ENCODE data around the gene EXOSC2.

The EXOSC2 gene

DNA sequence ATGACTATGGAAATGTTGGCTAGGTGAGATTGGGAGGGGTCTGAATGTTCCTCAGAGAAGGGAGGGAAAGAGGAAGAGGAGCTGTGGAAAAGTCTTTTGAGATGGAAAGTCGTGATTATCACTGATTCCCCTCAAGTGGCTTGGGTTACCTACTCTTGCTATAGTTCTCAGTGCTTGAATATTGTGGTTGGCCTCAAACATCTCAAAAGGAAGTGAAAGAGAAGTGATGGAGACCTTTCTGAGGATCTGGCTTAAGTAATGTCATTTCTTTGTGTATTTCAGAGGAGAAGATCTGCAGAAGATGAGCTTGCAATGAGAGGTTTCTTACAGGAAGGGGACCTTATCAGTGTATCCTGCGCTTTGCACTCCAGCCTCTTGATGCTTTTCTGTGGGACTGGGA lies 5.5 kb downstream of the EXOSC2 start:
- H3K36me3 ChIP-seq (replicated peaks in 1 of 2; ENCODE audit: control insufficient read depth in 2 of 2, insufficient read depth in 2 of 2, low read length in 2 of 2): peaks cover 56 to 88% of the 10 kb centered on the region in 2 donors
- H3K27ac ChIP-seq (replicated peaks; ENCODE audit: low read length): no peak overlapping the region
- no peaks in the 10 kb centered on the region for H3K27me3 ChIP-seq (ENCODE audit: control insufficient read depth in 3 of 3, insufficient read depth in 3 of 3, low read depth in 1 of 3, low read length in 3 of 3)
- no peak overlapping the region for H3K23ac ChIP-seq (ENCODE audit: low read depth, low read length, poor library complexity)
- no peak overlapping the region for H4K8ac ChIP-seq (ENCODE audit: low read depth, low read length)
- H3K4me1 ChIP-seq (ENCODE audit: control insufficient read depth in 2 of 2, insufficient read depth in 1 of 2, low read depth in 1 of 2, low read length in 2 of 2): peaks cover 4 to 10% of the 10 kb centered on the region in 2 donors
- H3K18ac ChIP-seq (ENCODE audit: low read length): no peak overlapping the region
- no peak overlapping the region for H2BK120ac ChIP-seq (ENCODE audit: low read depth, low read length)
- no CpG with 5 or more reads among the region's 2 CpGs for WGBS, 2 donors (ENCODE audit: extremely low coverage in 2 of 2, insufficient read length in 2 of 2, insufficient replicate concordance in 1 of 2)
- no peak overlapping the region for H3K4me2 ChIP-seq (ENCODE audit: insufficient read depth, low read length, poor library complexity, severe bottlenecking)
- H3K14ac ChIP-seq (ENCODE audit: low read length): no peak overlapping the region
- no peak overlapping the region for H3K4me3 ChIP-seq (ENCODE audit: low read length in 2 of 2)
- no peaks in the 10 kb centered on the region for H3K9me3 ChIP-seq (replicated peaks in 1 of 2; ENCODE audit: control insufficient read depth in 2 of 2, insufficient read depth in 1 of 2, low read depth in 1 of 2, low read length in 2 of 2)
- H4K91ac ChIP-seq (ENCODE audit: low read depth, low read length, poor library complexity): no peak overlapping the region
- H3K4ac ChIP-seq (ENCODE audit: low read length): no peak overlapping the region
- H2BK15ac ChIP-seq (ENCODE audit: low read length): no peak overlapping the region
- H2AFZ ChIP-seq (ENCODE audit: low read length): no peak overlapping the region
- H3K9ac ChIP-seq (ENCODE audit: low read depth, low read length, poor library complexity): no peak overlapping the region
- H2BK12ac ChIP-seq (ENCODE audit: low read length): no peak overlapping the region
- no peak overlapping the region for H2AK5ac ChIP-seq (ENCODE audit: low read depth, low read length)
- peaks cover 11% of the 10 kb centered on the region for H3K79me1 ChIP-seq (ENCODE audit: low read depth, low read length)
- no peak for DNase-seq (ENCODE audit: low spot score)
- no peak overlapping the region for H2BK5ac ChIP-seq (ENCODE audit: low read length)

DNA sequence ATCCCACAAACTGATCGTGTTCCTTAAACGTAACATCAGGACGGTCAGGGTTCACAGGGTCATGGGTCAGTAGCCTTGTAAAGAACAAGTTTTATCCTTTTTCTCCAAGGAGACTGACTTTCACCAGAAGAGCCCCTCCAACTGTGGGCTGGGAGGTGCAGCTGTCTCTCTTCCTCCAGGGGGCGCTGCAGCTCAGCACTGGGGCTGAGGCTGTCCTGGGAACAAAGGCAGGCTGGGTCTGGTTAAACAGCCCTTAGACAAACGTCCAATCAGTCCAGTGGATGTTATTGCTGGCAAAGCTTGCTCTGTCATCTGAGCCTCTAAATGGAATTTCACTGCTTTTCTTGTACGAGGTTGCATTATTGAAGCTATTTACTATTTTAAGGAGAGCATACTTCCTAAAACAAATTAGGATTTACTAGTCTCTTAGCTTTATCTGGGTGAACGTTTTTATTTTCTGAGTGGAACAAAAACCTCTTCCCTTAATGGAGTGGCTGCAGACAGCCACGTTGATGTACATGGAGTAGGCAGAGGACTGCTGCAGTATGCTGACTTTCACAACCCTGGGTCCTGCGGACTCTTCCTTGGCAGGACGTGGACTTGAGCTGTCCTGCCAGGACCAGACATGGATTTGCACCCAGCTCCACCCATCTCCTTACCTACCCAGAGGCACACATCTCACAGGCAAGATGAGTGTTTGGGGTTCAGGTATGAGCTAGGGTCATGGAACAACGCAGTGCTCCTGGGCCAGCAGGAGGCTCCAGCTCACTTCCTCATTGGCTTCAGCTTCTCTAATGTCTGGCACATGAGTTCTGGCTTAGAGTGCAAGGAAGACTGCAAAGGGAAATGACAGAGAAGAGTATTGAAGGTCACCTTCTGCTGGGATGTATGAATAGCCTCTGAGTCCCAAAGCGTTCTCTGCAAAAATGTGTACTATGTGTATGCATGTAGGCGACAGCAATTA lies 7.8 kb downstream of the EXOSC2 start:
- Histone ChIP-seq H2AK5ac (ENCODE audit: low read depth, low read length) (peak overlapping the region; percentile 33), H3K36me3 (replicated peaks in 1 of 2; ENCODE audit: control insufficient read depth in 2 of 2, insufficient read depth in 2 of 2, low read length in 2 of 2) (peaks cover 51 to 93% of the 10 kb centered on the region in 2 donors), H2BK5ac (ENCODE audit: low read length) (no peak overlapping the region), H3K23ac (ENCODE audit: low read depth, low read length, poor library complexity) (no peak overlapping the region), H3K14ac (ENCODE audit: low read length) (no peak overlapping the region), H3K4me2 (ENCODE audit: insufficient read depth, low read length, poor library complexity, severe bottlenecking) (no peak overlapping the region), H2AFZ (ENCODE audit: low read length) (no peak overlapping the region), H3K9ac (ENCODE audit: low read depth, low read length, poor library complexity) (no peak overlapping the region), H3K18ac (ENCODE audit: low read length) (peak overlapping the region; percentile 20), H2BK15ac (ENCODE audit: low read length) (no peak overlapping the region), H3K4ac (ENCODE audit: low read length) (no peak overlapping the region), H3K27me3 (ENCODE audit: control insufficient read depth in 3 of 3, insufficient read depth in 3 of 3, low read depth in 1 of 3, low read length in 3 of 3) (no peaks in the 10 kb centered on the region), H2BK12ac (ENCODE audit: low read length) (no peak overlapping the region), H3K79me1 (ENCODE audit: low read depth, low read length) (peaks cover 7% of the 10 kb centered on the region), H4K91ac (ENCODE audit: low read depth, low read length, poor library complexity) (no peak overlapping the region), H3K27ac (replicated peaks; ENCODE audit: low read length) (no peak overlapping the region), H3K4me3 (ENCODE audit: low read length in 2 of 2) (no peak overlapping the region), H3K4me1 (ENCODE audit: control insufficient read depth in 2 of 2, insufficient read depth in 1 of 2, low read depth in 1 of 2, low read length in 2 of 2) (peaks cover 2 to 3% of the 10 kb centered on the region in 2 donors), H2BK120ac (ENCODE audit: low read depth, low read length) (no peak overlapping the region), H3K9me3 (replicated peaks in 1 of 2; ENCODE audit: control insufficient read depth in 2 of 2, insufficient read depth in 1 of 2, low read depth in 1 of 2, low read length in 2 of 2) (no peaks in the 10 kb centered on the region), H4K8ac (ENCODE audit: low read depth, low read length) (no peak overlapping the region)
- peak; percentile 82 for DNase-seq (ENCODE audit: low spot score)
- no CpG with 5 or more reads among the region's 13 CpGs for WGBS, 2 donors (ENCODE audit: extremely low coverage in 2 of 2, insufficient read length in 2 of 2, insufficient replicate concordance in 1 of 2)

DNA sequence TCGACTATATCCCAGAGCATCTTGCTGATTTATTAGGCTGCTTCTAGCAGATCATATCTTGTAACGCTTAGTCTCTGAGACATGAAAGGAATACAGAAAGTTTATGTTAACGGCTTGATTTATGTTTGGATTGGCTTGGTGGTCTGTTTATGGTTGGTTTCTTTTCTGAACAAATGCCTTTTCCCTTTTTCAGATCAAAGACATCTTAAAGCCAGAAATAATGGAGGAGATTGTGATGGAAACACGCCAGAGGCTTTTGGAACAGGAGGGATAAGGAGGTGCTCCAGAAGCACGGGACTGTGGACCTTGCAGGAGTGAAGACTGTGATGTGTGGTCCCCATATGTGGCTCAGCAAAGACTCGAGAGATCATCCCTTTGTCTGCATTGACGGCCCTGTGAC lies 9.9 kb downstream of the EXOSC2 start:
- no peak overlapping the region for H3K18ac ChIP-seq (ENCODE audit: low read length)
- H3K4me1 ChIP-seq (ENCODE audit: control insufficient read depth in 2 of 2, insufficient read depth in 1 of 2, low read depth in 1 of 2, low read length in 2 of 2): peaks cover 2 to 3% of the 10 kb centered on the region in 2 donors
- no peak overlapping the region for H4K91ac ChIP-seq (ENCODE audit: low read depth, low read length, poor library complexity)
- H3K79me1 ChIP-seq (ENCODE audit: low read depth, low read length): peaks cover 3% of the 10 kb centered on the region
- H3K9ac ChIP-seq (ENCODE audit: low read depth, low read length, poor library complexity): no peak overlapping the region
- no peak overlapping the region for H2AFZ ChIP-seq (ENCODE audit: low read length)
- no peak overlapping the region for H2AK5ac ChIP-seq (ENCODE audit: low read depth, low read length)
- no peak overlapping the region for H2BK120ac ChIP-seq (ENCODE audit: low read depth, low read length)
- DNase-seq (ENCODE audit: low spot score): no peak
- H3K9me3 ChIP-seq (replicated peaks in 1 of 2; ENCODE audit: control insufficient read depth in 2 of 2, insufficient read depth in 1 of 2, low read depth in 1 of 2, low read length in 2 of 2): no peaks in the 10 kb centered on the region
- no CpG with 5 or more reads among the region's 7 CpGs for WGBS, 2 donors (ENCODE audit: extremely low coverage in 2 of 2, insufficient read length in 2 of 2, insufficient replicate concordance in 1 of 2)
- H2BK15ac ChIP-seq (ENCODE audit: low read length): no peak overlapping the region
- no peaks in the 10 kb centered on the region for H3K27me3 ChIP-seq (ENCODE audit: control insufficient read depth in 3 of 3, insufficient read depth in 3 of 3, low read depth in 1 of 3, low read length in 3 of 3)
- no peak overlapping the region for H3K4me3 ChIP-seq (ENCODE audit: low read length in 2 of 2)
- no peak overlapping the region for H3K23ac ChIP-seq (ENCODE audit: low read depth, low read length, poor library complexity)
- H3K36me3 ChIP-seq (replicated peaks in 1 of 2; ENCODE audit: control insufficient read depth in 2 of 2, insufficient read depth in 2 of 2, low read length in 2 of 2): peaks cover 36 to 79% of the 10 kb centered on the region in 2 donors
- no peak overlapping the region for H3K4ac ChIP-seq (ENCODE audit: low read length)
- no peak overlapping the region for H2BK5ac ChIP-seq (ENCODE audit: low read length)
- H2BK12ac ChIP-seq (ENCODE audit: low read length): no peak overlapping the region
- H3K4me2 ChIP-seq (ENCODE audit: insufficient read depth, low read length, poor library complexity, severe bottlenecking): no peak overlapping the region
- H3K14ac ChIP-seq (ENCODE audit: low read length): no peak overlapping the region
- H4K8ac ChIP-seq (ENCODE audit: low read depth, low read length): no peak overlapping the region
- H3K27ac ChIP-seq (replicated peaks; ENCODE audit: low read length): no peak overlapping the region

DNA sequence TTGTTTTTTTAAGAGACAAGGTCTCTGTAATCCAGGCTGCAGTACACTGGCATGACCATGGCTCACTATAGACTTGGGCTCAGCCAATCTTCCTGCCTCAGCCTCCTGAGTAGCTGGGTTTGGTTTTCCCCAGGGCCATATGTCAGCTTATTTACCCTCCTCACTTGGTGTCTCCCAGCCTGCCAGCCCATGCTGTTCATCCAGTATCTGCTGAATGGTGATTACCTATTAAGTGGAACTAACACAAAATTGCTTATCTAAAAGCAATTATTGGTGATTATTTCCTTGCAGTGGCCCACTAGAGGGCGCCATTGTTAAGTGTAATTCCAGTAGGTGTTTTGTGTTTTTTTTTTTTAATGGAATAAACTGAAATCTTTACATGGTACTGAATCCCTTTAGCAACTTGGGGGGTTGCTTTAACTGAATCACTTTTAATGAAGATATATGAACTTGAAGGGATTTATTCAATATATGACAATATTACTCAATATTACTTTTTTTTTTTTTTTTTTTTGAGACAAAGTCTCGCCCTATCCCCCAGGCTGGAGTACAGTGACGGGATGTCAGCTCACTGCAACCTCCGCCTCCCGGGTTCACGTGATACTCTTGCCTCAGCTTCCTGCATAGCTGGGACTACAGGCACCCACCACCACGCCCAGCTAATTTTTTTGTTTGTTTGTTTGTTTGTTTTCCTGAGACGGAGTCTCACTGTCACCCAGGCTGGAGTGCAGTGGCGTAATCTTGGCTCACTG lies 13.8 kb downstream of the EXOSC2 start:
- H3K4ac ChIP-seq (ENCODE audit: low read length): no peak overlapping the region
- no peaks in the 10 kb centered on the region for H3K79me1 ChIP-seq (ENCODE audit: low read depth, low read length)
- no peak overlapping the region for H3K18ac ChIP-seq (ENCODE audit: low read length)
- H3K9ac ChIP-seq (ENCODE audit: low read depth, low read length, poor library complexity): no peak overlapping the region
- H4K8ac ChIP-seq (ENCODE audit: low read depth, low read length): no peak overlapping the region
- peaks cover 14 to 42% of the 10 kb centered on the region in 2 donors for H3K36me3 ChIP-seq (replicated peaks in 1 of 2; ENCODE audit: control insufficient read depth in 2 of 2, insufficient read depth in 2 of 2, low read length in 2 of 2)
- H3K23ac ChIP-seq (ENCODE audit: low read depth, low read length, poor library complexity): no peak overlapping the region
- no peak overlapping the region for H3K14ac ChIP-seq (ENCODE audit: low read length)
- no peak overlapping the region for H3K4me2 ChIP-seq (ENCODE audit: insufficient read depth, low read length, poor library complexity, severe bottlenecking)
- no peak overlapping the region for H2BK15ac ChIP-seq (ENCODE audit: low read length)
- no peak overlapping the region for H2BK5ac ChIP-seq (ENCODE audit: low read length)
- no peak overlapping the region for H2AFZ ChIP-seq (ENCODE audit: low read length)
- no peak overlapping the region for H2AK5ac ChIP-seq (ENCODE audit: low read depth, low read length)
- H2BK12ac ChIP-seq (ENCODE audit: low read length): no peak overlapping the region
- no peak overlapping the region for H3K27ac ChIP-seq (replicated peaks; ENCODE audit: low read length)
- DNase-seq (ENCODE audit: low spot score): peak; percentile 75
- H3K4me1 ChIP-seq (ENCODE audit: control insufficient read depth in 2 of 2, insufficient read depth in 1 of 2, low read depth in 1 of 2, low read length in 2 of 2): peaks cover 0 to 2% of the 10 kb centered on the region in 2 donors
- no peak overlapping the region for H3K4me3 ChIP-seq (ENCODE audit: low read length in 2 of 2)
- no CpG with 5 or more reads among the region's 9 CpGs for WGBS, 2 donors (ENCODE audit: extremely low coverage in 2 of 2, insufficient read length in 2 of 2, insufficient replicate concordance in 1 of 2)
- H3K9me3 ChIP-seq (replicated peaks in 1 of 2; ENCODE audit: control insufficient read depth in 2 of 2, insufficient read depth in 1 of 2, low read depth in 1 of 2, low read length in 2 of 2): no peaks in the 10 kb centered on the region
- no peaks in the 10 kb centered on the region for H3K27me3 ChIP-seq (ENCODE audit: control insufficient read depth in 3 of 3, insufficient read depth in 3 of 3, low read depth in 1 of 3, low read length in 3 of 3)
- H4K91ac ChIP-seq (ENCODE audit: low read depth, low read length, poor library complexity): no peak overlapping the region
- H2BK120ac ChIP-seq (ENCODE audit: low read depth, low read length): no peak overlapping the region

All from neuronal stem cell (in vitro differentiated cells).